HG03135 (cell line): ENCODE results near the gene RNASE13.

ENCODE experiments used
- ATAC-seq: cut with Tn5 transposase; IDR thresholded peaks from one replicate; pipeline ENCODE4 v1.9.1; 2021; ENCODE audit warnings: mild to moderate bottlenecking, moderate library complexity; ENCODE audit not compliant: unreplicated experiment

The RNASE13 gene, protein sequence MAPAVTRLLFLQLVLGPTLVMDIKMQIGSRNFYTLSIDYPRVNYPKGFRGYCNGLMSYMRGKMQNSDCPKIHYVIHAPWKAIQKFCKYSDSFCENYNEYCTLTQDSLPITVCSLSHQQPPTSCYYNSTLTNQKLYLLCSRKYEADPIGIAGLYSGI

DNA sequence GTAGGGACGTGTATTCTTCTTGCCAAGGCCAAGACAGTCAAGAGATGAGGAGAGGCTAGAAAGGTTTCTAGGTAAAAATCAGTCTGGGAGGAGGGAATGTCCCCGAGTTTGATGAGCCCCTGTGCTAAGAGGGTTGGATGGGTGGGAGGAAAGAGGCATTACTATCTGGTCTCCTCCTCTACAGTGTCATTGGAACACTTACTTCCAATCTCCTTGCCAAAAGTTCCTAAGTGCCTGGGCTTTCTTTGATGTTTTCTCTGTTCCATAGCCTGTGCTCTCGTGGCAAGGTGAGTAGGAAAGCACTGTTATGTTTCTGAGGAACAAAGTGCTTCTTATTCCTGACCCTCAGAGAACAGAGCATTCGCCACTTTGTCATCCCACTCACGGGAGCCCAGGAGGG is at the start of gene RNASE13:
TSS of gene RNASE13 (minus strand) at position 101 of the 400 bp plus-strand sequence. CDS start 519 bp downstream, outside the sequence.
- no peak for ATAC-seq

DNA sequence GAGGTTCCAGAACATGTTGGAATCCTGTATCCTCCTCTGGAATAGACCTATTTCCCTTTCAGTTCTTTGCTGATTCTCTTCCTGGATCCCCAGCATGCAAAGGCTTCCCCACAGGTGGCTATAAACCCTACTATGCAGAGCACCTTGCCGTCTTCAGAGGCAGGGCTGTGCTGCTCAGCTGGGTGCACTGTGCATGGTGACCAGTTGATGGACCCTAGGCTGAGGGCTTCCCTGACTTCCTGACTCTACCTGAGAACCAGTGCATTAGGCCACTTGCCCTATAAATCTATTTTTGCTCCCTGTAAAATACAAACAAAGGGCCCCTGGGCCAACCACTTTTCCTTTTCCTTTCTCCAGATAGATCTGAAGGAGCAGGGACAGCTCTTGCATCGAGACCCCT is 49.8 kb upstream of the RNASE13 start:
- ATAC-seq: no peak

DNA sequence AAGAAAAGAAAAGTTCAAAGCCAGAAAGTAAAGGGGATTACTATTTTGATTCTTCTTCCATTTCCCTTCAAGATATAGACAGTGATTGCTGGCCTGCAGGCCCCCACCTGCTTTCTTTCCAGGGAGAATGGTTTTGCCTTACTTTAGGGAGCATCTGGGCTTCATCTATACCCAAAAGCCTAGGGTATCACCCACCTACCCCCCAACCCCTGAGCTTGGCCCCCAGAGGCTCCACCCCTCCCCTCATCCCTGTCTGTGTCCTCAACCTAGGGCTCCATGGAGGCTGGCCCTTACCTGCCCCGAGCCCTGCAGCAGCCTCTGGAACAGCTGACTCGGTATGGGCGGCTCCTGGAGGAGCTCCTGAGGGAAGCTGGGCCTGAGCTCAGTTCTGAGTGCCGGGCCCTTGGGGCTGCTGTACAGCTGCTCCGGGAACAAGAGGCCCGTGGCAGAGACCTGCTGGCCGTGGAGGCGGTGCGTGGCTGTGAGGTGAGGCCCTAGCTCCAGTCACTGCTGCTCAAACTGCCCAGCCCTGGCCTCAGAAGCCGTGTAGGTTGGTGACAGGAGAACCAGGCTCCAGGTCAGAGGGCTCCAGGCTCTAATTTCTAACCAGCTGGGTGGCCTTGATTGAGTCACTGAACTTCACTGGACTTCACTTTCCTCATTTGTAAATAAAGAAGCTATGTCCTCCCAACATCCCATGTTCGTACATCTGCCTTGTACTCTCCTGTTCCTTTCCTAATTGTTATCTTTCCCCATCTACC is 49.1 kb upstream of the RNASE13 start:
- no peak for ATAC-seq

DNA sequence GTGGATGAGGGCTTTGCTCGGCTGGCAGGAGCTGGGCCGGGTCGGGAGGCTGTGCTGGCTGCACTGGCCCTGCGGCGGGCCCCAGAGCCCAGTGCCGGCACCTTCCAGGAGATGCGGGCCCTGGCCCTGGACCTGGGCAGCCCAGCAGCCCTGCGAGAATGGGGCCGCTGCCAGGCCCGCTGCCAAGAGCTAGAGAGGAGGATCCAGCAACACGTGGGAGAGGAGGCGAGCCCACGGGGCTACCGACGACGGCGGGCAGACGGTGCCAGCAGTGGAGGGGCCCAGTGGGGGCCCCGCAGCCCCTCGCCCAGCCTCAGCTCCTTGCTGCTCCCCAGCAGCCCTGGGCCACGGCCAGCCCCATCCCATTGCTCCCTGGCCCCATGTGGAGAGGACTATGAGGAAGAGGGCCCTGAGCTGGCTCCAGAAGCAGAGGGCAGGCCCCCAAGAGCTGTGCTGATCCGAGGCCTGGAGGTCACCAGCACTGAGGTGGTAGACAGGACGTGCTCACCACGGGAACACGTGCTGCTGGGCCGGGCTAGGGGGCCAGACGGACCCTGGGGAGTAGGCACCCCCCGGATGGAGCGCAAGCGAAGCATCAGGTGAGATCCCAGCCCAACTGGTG is 47.0 kb upstream of the RNASE13 start:
- ATAC-seq: no peak

DNA sequence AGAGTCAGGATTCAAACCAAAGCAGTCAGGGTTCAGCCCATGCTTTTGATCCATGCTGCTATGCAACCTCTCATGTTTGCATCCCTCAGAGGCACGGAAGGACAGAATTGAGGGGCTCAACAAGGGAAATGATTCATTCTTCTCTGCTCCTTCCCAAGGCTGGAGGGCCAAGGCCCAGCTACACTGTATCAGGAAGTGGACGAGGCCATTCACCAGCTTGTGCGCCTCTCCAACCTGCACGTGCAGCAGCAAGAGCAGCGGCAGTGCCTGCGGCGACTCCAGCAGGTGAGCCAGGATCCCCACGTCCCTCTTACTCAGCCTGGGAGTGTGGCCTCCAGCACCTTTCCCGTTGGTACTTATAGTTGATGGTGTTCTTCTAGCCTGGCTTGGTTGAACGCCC is 44.1 kb upstream of the RNASE13 start:
- no peak for ATAC-seq

DNA sequence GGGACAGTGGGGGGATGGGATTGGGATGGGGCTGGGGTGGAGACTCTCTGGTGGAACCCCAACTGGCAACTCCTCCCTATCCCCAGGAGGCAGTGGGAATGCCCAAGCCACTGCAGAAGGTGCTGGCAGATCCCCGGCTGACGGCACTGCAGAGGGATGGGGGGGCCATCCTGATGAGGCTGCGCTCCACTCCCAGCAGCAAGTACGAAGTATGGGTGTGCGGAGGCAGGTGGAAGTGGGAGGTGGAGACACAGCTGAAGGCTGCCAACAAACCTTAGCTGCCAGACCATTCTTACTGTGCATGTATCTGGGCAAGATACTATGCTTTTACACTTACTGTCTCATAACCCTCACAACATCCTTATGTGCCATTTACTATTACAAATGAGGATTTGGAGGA is 43.7 kb upstream of the RNASE13 start:
- no peak for ATAC-seq

DNA sequence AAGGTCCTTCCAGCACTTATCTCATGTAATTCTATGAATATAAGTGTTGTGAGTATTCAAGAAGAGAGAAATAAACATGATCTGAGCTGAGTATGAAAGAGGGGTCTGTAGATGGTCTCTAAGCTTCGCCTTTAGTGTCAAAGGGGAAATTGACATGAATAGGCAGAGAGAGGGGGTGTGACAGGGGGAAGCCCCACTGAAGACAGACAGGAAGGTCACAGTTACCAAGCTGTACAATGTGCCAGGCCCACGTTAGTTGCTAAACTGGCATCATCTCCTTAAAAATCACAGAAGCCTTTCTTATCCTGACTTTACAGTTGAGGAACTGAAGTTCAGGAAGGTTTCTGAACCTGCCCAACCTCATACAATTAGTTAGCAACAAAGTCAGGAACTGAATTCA is 43.1 kb upstream of the RNASE13 start:
- no peak for ATAC-seq

DNA sequence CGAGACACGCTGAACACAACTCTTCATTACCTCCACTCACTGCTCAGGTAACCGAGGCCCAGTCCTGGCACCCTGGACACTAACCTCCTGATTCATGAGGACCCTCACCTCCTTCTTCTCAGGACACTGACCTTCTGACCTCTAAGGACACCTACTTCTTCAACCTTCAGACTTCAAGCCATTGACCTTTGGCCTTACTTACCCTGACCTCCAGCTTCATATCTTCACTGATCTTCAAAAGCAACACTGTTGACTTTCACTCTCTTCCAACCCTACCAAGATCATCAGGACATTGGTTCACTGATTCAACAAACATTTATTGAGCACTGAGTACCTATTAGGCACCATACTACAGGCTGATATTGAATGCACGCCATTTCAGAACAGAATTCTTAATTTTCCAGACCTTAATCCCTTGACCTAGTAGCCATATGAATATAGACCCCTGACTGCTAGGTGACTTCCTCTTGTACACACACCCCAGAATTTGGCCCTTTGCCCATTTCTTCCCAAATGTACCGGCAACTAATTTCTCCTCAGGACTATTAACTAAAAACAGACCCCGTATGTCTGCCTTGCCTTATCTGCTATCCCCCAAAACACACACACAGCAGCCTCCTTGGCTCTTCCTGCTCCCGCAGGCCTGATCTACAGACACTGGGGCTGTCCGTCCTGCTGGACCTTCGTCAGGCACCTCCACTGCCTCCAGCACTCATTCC is 41.3 kb upstream of the RNASE13 start:
- ATAC-seq: no peak

DNA sequence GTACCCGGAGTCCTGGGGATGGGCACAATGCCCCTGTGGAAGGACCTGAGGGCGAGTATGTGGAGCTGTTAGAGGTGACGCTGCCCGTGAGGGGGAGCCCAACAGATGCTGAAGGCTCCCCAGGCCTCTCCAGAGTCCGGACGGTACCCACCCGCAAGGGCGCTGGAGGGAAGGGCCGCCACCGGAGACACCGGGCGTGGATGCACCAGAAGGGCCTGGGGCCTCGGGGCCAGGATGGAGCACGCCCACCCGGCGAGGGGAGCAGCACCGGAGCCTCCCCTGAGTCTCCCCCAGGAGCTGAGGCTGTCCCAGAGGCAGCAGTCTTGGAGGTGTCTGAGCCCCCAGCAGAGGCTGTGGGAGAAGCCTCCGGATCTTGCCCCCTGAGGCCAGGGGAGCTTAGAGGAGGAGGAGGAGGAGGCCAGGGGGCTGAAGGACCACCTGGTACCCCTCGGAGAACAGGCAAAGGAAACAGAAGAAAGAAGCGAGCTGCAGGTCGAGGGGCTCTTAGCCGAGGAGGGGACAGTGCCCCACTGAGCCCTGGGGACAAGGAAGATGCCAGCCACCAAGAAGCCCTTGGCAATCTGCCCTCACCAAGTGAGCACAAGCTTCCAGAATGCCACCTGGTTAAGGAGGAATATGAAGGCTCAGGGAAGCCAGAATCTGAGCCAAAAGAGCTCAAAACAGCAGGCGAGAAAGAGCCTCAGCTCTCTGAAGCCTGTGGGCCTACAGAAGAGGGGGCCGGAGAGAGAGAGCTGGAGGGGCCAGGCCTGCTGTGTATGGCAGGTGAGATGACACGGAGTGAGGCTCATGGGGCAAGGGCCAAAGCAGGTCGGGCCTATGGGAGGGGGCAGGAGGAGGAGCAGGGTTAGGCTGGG is 40.0 kb upstream of the RNASE13 start:
- ATAC-seq: no peak

DNA sequence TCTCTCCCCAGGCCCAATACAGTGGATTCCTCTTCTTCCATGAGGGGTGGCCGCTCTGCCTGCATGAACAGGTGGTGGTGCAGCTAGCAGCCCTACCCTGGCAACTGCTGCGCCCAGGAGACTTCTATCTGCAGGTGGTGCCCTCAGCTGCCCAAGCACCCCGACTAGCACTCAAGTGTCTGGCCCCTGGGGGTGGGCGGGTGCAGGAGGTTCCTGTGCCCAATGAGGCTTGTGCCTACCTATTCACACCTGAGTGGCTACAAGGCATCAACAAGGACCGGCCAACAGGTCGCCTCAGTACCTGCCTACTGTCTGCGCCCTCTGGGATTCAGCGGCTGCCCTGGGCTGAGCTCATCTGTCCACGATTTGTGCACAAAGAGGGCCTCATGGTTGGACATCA is 39.3 kb upstream of the RNASE13 start:
- no peak for ATAC-seq

DNA sequence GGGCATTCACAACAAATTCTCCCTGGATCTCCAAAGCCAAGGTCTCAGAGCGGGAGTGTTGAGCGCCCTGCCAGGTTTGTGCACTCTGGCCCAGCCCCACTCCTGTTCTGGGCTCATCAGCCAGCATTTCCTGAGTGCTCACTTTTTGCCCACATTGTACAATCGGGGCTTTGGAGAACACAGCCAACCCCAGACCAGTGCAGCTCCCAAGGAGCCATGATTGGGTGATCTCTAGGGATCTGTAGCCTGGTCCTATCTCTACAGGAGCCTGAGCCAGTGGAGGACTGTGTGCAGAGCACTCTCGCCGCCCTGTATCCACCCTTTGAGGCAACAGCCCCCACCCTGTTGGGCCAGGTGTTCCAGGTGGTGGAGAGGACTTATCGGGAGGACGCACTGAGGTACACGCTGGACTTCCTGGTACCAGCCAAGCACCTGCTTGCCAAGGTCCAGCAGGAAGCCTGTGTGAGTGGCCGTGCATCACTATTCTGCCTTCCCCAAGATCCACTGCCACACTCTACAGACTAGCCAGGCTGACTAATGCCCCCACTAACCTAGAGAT is 38.3 kb upstream of the RNASE13 start:
- no peak for ATAC-seq

DNA sequence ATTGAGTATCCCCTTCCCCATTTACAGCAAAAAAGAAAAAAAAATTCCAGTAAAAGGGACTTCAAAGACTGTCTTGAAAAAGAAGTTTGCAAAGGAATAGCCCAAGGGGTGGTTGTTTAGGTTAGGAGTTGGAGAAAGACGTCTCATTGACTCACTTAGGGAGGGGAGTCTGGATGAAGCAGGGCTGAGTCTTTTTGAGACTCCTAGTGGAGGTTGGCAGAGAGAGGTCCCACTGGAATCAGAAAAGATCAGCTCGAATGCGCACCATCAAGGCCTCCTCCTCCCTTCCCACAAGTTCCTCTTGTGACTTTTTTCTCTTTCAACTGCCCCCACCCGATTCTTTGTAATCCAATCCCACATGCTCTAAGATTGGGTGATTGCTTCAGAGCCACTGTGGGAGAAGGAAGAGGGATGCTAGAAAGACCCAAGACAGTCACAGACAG is 37.4 kb upstream of the RNASE13 start:
- ATAC-seq: no peak

DNA sequence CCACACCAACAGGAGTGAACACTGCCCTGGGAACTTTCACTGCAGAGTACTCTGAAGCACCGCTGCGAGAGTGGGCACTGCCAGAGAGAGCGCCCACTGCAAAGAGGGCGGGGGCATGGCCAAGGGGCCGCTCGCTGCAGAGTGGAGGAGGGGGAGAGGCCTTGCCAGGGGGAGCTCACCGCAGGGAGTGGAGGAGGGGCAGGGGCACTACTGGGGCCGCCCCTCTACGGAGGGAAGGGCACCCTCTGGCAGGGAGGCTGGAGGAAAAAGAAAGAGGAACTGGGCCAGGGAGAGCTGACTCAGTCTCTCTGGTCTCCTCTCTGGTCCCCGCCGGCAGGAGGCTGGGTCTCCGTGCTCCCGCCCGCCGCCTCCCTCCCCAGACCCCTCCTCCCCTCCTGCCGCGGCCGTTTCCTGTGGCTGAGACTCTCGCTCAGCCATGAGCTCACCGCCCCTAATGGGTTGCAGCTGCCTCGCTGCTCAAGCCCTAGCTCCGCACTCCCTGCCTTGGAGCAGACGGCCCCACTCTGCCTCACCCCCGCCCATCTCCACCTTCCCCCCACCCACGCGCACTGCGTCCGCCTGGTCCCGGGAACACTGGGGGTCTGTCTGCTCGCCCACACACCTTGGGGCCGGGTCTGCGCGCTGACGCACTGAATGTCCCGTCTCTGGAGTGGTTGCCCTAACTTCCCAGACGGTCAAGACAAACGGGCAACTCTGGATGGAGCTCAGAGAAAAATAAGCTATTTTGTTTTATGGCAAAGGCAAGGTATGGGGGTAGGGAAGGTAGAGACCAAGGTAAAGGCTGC is 36.8 kb upstream of the RNASE13 start:
- peak; percentile 64 for ATAC-seq

DNA sequence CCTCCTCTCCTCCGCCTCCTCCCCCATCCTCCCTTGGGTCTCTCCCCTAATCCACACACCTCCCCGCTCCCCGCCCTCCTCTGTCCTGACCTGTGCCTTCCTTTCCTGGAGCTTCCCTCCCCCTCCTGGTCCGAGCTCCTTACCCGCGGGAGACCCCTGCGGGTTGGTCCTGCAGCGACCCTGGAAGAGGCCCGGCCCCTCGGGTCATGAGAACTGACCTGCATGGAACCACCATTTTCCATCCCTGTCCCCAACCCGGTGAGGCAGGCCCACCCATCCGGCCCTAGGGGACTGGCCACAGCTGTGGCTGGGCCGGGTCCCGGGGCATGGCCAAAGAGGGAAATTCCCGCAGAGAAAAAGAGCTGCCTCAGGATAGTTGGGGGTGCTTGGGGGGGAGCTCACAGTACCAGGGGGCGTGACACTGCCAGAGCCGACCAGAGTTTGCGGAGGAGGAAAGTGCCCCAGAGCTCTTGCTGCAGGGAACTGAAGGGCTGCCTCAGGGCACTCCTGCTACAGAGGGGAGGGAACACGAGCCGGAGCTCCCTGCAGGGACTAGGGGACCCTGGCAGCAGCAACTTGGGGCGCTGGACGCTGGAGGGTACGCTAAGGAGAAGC is 36.1 kb upstream of the RNASE13 start:
- ATAC-seq: peak; percentile 27

DNA sequence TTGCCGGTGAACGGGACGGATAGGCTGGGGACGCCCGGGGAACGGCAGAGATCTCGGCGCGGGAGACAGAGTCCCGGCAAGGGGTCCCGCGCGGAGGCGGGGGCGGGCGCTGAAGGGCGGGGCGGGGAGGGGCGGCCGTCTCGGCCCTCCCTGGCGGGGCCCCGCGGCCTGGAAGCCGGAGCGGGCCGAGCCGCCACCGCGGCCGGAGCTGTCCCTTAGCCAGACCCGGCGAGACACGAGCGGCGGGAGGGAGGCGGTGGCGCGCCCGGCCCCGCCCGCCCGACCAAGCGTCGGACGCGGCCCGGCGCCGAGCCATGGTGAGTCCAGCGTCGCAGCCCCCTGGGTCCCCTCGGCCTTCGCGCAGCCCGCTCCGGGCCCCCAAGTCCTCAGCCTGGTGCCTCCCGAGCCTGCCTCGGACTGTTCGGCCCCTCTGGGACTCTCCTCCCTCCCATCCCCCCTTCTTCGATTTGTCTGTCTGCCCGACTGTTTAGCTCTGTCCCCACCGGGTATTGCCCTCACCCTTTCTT is 35.5 kb upstream of the RNASE13 start, which contains the start of gene ARHGEF40:
TSS of gene ARHGEF40 (plus strand) at position 222 of the 527 bp plus-strand sequence. CDS start at position 315, 93 bp downstream.
- no peak for ATAC-seq

DNA sequence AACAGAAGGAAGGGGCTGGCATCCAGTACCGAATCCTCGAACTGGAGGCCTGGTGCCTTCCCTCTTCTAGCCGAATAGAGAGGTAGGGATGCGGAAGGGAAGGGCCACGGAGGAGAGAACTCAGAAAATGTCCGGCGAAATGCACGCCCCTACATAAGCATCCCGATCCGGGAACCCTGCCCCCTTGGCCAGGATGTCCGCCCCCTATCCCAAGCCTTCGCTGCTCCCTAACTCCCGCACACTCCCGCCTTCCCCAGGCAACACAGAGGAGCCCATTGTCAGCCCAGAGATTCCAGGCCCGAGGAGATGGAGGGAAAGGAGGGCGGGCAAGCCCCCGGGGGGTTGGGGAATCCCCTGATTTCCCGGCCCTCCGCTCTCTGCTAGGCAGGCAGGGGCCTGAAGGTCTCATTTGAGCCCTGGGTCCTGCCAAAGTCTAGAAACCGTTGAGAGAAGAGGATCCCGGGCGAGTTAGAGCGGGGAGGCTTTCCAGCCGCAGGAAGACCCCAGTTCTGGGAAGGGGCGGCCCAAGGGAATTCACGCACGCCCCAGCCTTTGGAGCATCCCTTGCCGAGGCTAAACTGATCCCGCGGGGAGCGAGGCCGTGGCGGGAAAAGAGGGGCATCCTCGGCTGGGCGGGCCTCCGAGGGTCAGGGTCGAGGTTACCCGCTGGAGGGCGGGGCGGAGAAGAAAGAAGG is 34.9 kb upstream of the RNASE13 start:
- ATAC-seq: no peak

DNA sequence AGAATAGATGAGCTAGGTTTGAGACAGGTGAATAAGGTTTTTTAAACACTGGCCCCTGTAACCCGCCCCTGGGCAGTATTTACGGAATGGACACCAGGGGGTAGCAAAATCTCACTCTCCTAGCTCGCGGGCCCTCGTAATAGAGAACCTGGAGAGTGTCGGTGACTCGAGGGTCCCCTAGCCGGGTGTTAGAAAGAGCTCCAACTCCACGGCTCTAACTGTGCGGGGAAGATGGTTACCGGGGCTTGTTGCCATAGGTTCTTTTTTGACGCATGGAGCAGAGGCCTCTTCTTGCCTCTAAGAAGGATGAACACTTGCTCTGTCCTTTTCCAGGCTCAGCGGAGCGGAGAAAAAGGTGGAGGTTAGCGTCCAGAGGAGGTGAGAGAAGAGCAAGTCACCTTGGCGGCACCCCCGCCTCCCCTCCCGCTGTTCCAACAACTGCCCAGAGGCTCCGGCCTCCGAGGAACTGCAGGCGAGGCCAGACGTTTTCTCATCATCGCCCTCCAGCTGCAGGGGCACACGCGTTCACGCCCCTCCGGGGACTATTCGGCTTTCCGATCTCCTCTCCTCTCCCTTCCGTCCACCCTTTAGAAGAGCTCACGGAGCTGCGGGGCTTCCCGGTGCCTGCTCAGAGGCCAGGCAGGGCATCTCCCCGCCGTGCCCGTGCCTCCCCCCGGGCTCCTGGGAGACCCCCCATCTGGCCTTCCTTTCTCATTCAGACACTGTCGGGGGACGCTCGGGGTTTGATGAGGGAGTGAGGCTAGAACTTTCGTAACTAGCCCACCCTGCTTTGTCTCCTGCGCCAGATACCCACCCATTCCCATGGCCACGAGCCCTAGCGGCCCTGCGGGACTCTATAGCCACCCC is 34.1 kb upstream of the RNASE13 start:
- no peak for ATAC-seq
